ENCODE measurements around the gene SYNE2. TPM values are rescaled to one million over a fixed set of nuclear protein-coding genes. Genes with fewer than 3 reads are reported as not detected.
"Not testable (repeated sequence)": the region's sequence is repeated elsewhere in the genome, so short reads cannot be mapped to it uniquely, and the experiment has no call there.

SYNE2 gene
- total RNA-seq, 1 donor from 2014 or later: 88.6 TPM

- no peak for DNase-seq (ENCODE audit: low spot score)
Measured at GRCh38 chr14:64190974-64191502, 338.2 kb downstream of the SYNE2 start.

GRCh38 chr14:64191756-64192155 is 339.0 kb downstream of the SYNE2 start:
- DNase-seq (ENCODE audit: low spot score): no peak

- DNase-seq (ENCODE audit: low spot score): no peak
Measured at GRCh38 chr14:64193821-64194220, 341.0 kb downstream of the SYNE2 start.

GRCh38 chr14:64194404-64194803 is 341.6 kb downstream of the SYNE2 start:
- DNase-seq (ENCODE audit: low spot score): no peak

- no peak for DNase-seq (ENCODE audit: low spot score)
Measured at GRCh38 chr14:64195199-64195598, 342.4 kb downstream of the SYNE2 start.

- no peak for DNase-seq (ENCODE audit: low spot score)
Measured at GRCh38 chr14:64196056-64196455, 343.3 kb downstream of the SYNE2 start.

- DNase-seq (ENCODE audit: low spot score): peak; percentile 74
Measured at GRCh38 chr14:64196814-64197411, 344.1 kb downstream of the SYNE2 start.

GRCh38 chr14:64197996-64198395 is 345.2 kb downstream of the SYNE2 start:
- DNase-seq (ENCODE audit: low spot score): no peak

- no peak for DNase-seq (ENCODE audit: low spot score)
Measured at GRCh38 chr14:64198486-64198885, 345.7 kb downstream of the SYNE2 start.

- DNase-seq (ENCODE audit: low spot score): peak; percentile 39
Measured at GRCh38 chr14:64200170-64200569, 347.4 kb downstream of the SYNE2 start.

- DNase-seq (ENCODE audit: low spot score): no peak
Measured at GRCh38 chr14:64201296-64201695, 348.5 kb downstream of the SYNE2 start.

GRCh38 chr14:64201921-64202545 is 349.2 kb downstream of the SYNE2 start:
- no peak for DNase-seq (ENCODE audit: low spot score)

- no peak for DNase-seq (ENCODE audit: low spot score)
Measured at GRCh38 chr14:64202716-64203115, 349.9 kb downstream of the SYNE2 start.

GRCh38 chr14:64203366-64204006 is 350.7 kb downstream of the SYNE2 start:
- no peak for DNase-seq (ENCODE audit: low spot score)

- no peak for DNase-seq (ENCODE audit: low spot score)
Measured at GRCh38 chr14:64208261-64208660, 355.5 kb downstream of the SYNE2 start.

- no peak for DNase-seq (ENCODE audit: low spot score)
Measured at GRCh38 chr14:64208981-64209380, 356.2 kb downstream of the SYNE2 start.

- peak; percentile 23 for DNase-seq (ENCODE audit: low spot score)
Measured at GRCh38 chr14:64209444-64210131, 356.8 kb downstream of the SYNE2 start.

- no peak for DNase-seq (ENCODE audit: low spot score)
Measured at GRCh38 chr14:64210216-64210615, 357.4 kb downstream of the SYNE2 start.

GRCh38 chr14:64210912-64211311 is 358.1 kb downstream of the SYNE2 start:
- not testable (repeated sequence) for DNase-seq (ENCODE audit: low spot score)

- DNase-seq (ENCODE audit: low spot score): no peak
Measured at GRCh38 chr14:64212666-64213065, 359.9 kb downstream of the SYNE2 start.

GRCh38 chr14:64213086-64213485 is 360.3 kb downstream of the SYNE2 start:
- DNase-seq (ENCODE audit: low spot score): peak; percentile 56

- DNase-seq (ENCODE audit: low spot score): no peak
Measured at GRCh38 chr14:64213853-64214570, 361.2 kb downstream of the SYNE2 start.
